Body of pancreas (tissue), 4 donors: ENCODE results near the gene BMPER.

ENCODE experiments used
- POLR2A ChIP-seq, 3 donors: fragments of 450-650 bp; IDR thresholded peaks; one replicate each; pipeline ENCODE4 v1.6.1; 2016; ENCODE audit warnings: antibody characterized with exemption in 3 of 3, mild to moderate bottlenecking in 2 of 3
- TF ChIP-seq, protein P1 (sequence below), 7 experiments: fragments of 450-650 bp in 4 of 7; fragments of 200-600 bp in 3 of 7; sonication (generic) in 3 of 7; IDR thresholded peaks; one replicate each; pipeline ENCODE4 v1.5.1; 2016 to 2019; ENCODE audit warnings: antibody characterized with exemption in 7 of 7

DNA sequence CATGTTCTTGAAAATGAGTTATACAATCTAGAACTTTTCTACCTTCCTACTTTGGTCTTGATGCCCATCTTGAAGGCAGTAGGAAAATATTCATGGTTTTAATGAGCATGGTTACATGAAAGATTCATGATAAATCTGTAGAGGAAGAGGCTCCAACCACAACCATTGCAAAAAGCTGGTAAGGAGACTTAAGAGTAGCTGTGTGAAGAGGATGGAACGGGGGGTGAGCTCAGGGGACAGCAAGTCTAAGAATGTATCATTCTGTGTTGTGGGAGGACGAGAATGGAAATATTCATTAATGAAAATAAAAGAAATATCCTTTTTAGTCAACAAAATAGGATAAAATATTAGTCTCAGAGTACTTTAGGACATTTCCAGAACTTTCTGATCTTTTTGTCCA lies 81.1 kb downstream of the BMPER start:
- TF ChIP-seq, protein P1, sequence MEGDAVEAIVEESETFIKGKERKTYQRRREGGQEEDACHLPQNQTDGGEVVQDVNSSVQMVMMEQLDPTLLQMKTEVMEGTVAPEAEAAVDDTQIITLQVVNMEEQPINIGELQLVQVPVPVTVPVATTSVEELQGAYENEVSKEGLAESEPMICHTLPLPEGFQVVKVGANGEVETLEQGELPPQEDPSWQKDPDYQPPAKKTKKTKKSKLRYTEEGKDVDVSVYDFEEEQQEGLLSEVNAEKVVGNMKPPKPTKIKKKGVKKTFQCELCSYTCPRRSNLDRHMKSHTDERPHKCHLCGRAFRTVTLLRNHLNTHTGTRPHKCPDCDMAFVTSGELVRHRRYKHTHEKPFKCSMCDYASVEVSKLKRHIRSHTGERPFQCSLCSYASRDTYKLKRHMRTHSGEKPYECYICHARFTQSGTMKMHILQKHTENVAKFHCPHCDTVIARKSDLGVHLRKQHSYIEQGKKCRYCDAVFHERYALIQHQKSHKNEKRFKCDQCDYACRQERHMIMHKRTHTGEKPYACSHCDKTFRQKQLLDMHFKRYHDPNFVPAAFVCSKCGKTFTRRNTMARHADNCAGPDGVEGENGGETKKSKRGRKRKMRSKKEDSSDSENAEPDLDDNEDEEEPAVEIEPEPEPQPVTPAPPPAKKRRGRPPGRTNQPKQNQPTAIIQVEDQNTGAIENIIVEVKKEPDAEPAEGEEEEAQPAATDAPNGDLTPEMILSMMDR (IDR thresholded peaks at IDR 0.05) = no peak
- TF ChIP-seq POLR2A (IDR thresholded peaks at IDR 0.05) = no peak
